HEK293 (cell line): ENCODE results near the gene PSMG1.

Experiments used
- CTCF ChIA-PET: fragments of 350-600 bp; formaldehyde crosslinking; extraction: SDS; loops from one replicate; lab custom pipeline; 2021; ENCODE audit warnings: antibody characterized with exemption; lab: Yijun Ruan, JAX
- POLR2A ChIA-PET: fragments of 300-600 bp; formaldehyde crosslinking; extraction: SDS; loops from one replicate; lab custom pipeline; 2020; ENCODE audit warnings: antibody characterized with exemption, inconsistent platforms; lab: Yijun Ruan, JAX
- H3K27ac ChIP-seq: fragments of 200-500 bp; sonication (Bioruptor generic); 2 replicates; pipeline ENCODE4 v1.5.1; 2014; ENCODE audit warnings: low read depth, low read length, control low read depth, inconsistent platforms; ENCODE audit errors: extremely low read depth
- H3K36me3 ChIP-seq, 2 experiments: fragments of 200-500 bp in 1 of 2; sonication (Bioruptor generic) in 1 of 2; 1 replicate in 1 of 2; 2 replicates in 1 of 2; pipeline ENCODE4 v1.5.1; 2014 to 2017; ENCODE audit warnings: inconsistent platforms in 2 of 2, low read length in 2 of 2; ENCODE audit not compliant: control insufficient read depth in 2 of 2, insufficient read depth in 1 of 2
- H3K4me1 ChIP-seq: fragments of 200-500 bp; sonication (Bioruptor generic); 2 replicates; pipeline ENCODE4 v1.5.1; 2014; ENCODE audit warnings: mild to moderate bottlenecking, low read length, inconsistent platforms; ENCODE audit not compliant: control insufficient read depth, insufficient read depth
- H3K4me3 ChIP-seq: 2 replicates; pipeline ENCODE4 v1.5.1; 2011; ENCODE audit warnings: low read depth, mild to moderate bottlenecking, control low read depth, low read length, moderate library complexity
- H3K9me3 ChIP-seq: fragments of 200-500 bp; sonication (Bioruptor generic); 2 replicates; pipeline ENCODE4 v1.5.1; 2014; ENCODE audit warnings: low read depth, low read length, inconsistent platforms; ENCODE audit not compliant: control insufficient read depth, insufficient read depth
- GFI1B ChIP-seq: fragments of 450-650 bp; formaldehyde crosslinking; IDR thresholded peaks from 2 replicates; pipeline ENCODE4 v1.5.1; 2016; ENCODE audit warnings: missing biosample characterization, missing genetic modification characterization
- GLIS2 ChIP-seq: fragments of 450-650 bp; formaldehyde crosslinking; IDR thresholded peaks from 2 replicates; pipeline ENCODE4 v1.5.1; 2016; ENCODE audit warnings: missing biosample characterization, missing genetic modification characterization
- SALL2 ChIP-seq: fragments of 450-650 bp; formaldehyde crosslinking; IDR thresholded peaks from 2 replicates; pipeline ENCODE4 v1.5.0; 2017; ENCODE audit warnings: missing biosample characterization, mild to moderate bottlenecking, missing genetic modification characterization, borderline replicate concordance
- SP2 ChIP-seq: fragments of 450-650 bp; formaldehyde crosslinking; IDR thresholded peaks from 2 replicates; pipeline ENCODE4 v1.5.1; 2016; ENCODE audit warnings: missing biosample characterization, missing genetic modification characterization
- ZBTB21 ChIP-seq: fragments of 450-650 bp; formaldehyde crosslinking; IDR thresholded peaks from 2 replicates; pipeline ENCODE4 v1.5.1; 2017; ENCODE audit warnings: missing biosample characterization, missing genetic modification characterization
- ZBTB48 ChIP-seq: fragments of 450-650 bp; formaldehyde crosslinking; IDR thresholded peaks from 2 replicates; pipeline ENCODE4 v1.5.1; 2016; ENCODE audit warnings: missing biosample characterization, missing genetic modification characterization
- ZBTB8A ChIP-seq: fragments of 450-650 bp; formaldehyde crosslinking; IDR thresholded peaks from 2 replicates; pipeline ENCODE4 v1.5.1; 2016; ENCODE audit warnings: missing biosample characterization, missing genetic modification characterization
- ZNF146 ChIP-seq: fragments of 450-650 bp; formaldehyde crosslinking; IDR thresholded peaks from 2 replicates; pipeline ENCODE4 v1.5.1; 2016; ENCODE audit warnings: missing biosample characterization, missing genetic modification characterization
- ZNF157 ChIP-seq: fragments of 450-650 bp; formaldehyde crosslinking; IDR thresholded peaks from 2 replicates; pipeline ENCODE4 v1.5.1; 2016; ENCODE audit warnings: missing biosample characterization, missing genetic modification characterization
- ZNF184 ChIP-seq: fragments of 450-650 bp; IDR thresholded peaks from 2 replicates; pipeline ENCODE4 v1.5.1; 2018; ENCODE audit warnings: missing biosample characterization, mild to moderate bottlenecking, missing genetic modification characterization
- ZNF211 ChIP-seq: fragments of 450-650 bp; formaldehyde crosslinking; IDR thresholded peaks from 2 replicates; pipeline ENCODE4 v1.5.1; 2016; ENCODE audit warnings: low read depth, missing biosample characterization, missing genetic modification characterization
- ZNF302 ChIP-seq: fragments of 450-650 bp; formaldehyde crosslinking; IDR thresholded peaks from 2 replicates; pipeline ENCODE4 v1.5.1; 2016; ENCODE audit warnings: missing biosample characterization, missing genetic modification characterization, low read depth
- ZNF660 ChIP-seq: fragments of 450-650 bp; IDR thresholded peaks from 2 replicates; pipeline ENCODE4 v1.5.1; 2018; ENCODE audit warnings: missing biosample characterization, mild to moderate bottlenecking, missing genetic modification characterization
- ZNF677 ChIP-seq: fragments of 450-650 bp; IDR thresholded peaks from 2 replicates; pipeline ENCODE4 v1.5.0; 2018; ENCODE audit warnings: missing biosample characterization, mild to moderate bottlenecking, missing genetic modification characterization, moderate library complexity
- ZNF747 ChIP-seq: fragments of 450-650 bp; formaldehyde crosslinking; IDR thresholded peaks from 2 replicates; pipeline ENCODE4 v1.5.1; 2016; ENCODE audit warnings: missing biosample characterization, missing genetic modification characterization
- ZNF830 ChIP-seq: fragments of 450-650 bp; IDR thresholded peaks from 2 replicates; pipeline ENCODE4 v1.5.0; 2018; ENCODE audit warnings: missing biosample characterization, missing genetic modification characterization, low read depth, mild to moderate bottlenecking, moderate library complexity
- ZNF837 ChIP-seq: fragments of 450-650 bp; formaldehyde crosslinking; IDR thresholded peaks from 2 replicates; pipeline ENCODE4 v1.5.1; 2016; ENCODE audit warnings: missing biosample characterization, missing genetic modification characterization
- ZSCAN23 ChIP-seq: fragments of 450-650 bp; formaldehyde crosslinking; IDR thresholded peaks from 2 replicates; pipeline ENCODE4 v1.5.1; 2016; ENCODE audit warnings: missing biosample characterization, missing genetic modification characterization
- ZXDB ChIP-seq: fragments of 450-650 bp; formaldehyde crosslinking; IDR thresholded peaks from 2 replicates; pipeline ENCODE4 v1.5.1; 2016; ENCODE audit warnings: missing biosample characterization, missing genetic modification characterization
- TF ChIP-seq, protein P1 (sequence below): fragments of 450-650 bp; formaldehyde crosslinking; IDR thresholded peaks from 2 replicates; pipeline ENCODE4 v1.5.1; 2017; ENCODE audit warnings: missing biosample characterization, missing genetic modification characterization
- TF ChIP-seq, protein P2 (sequence below): fragments of 450-650 bp; formaldehyde crosslinking; IDR thresholded peaks from 2 replicates; pipeline ENCODE4 v1.5.1; 2016; ENCODE audit warnings: missing biosample characterization, missing genetic modification characterization
- TF ChIP-seq, protein P3 (sequence below): fragments of 450-650 bp; formaldehyde crosslinking; IDR thresholded peaks from 2 replicates; pipeline ENCODE4 v1.5.1; 2016; ENCODE audit warnings: missing biosample characterization, missing genetic modification characterization

Gene PSMG1

DNA sequence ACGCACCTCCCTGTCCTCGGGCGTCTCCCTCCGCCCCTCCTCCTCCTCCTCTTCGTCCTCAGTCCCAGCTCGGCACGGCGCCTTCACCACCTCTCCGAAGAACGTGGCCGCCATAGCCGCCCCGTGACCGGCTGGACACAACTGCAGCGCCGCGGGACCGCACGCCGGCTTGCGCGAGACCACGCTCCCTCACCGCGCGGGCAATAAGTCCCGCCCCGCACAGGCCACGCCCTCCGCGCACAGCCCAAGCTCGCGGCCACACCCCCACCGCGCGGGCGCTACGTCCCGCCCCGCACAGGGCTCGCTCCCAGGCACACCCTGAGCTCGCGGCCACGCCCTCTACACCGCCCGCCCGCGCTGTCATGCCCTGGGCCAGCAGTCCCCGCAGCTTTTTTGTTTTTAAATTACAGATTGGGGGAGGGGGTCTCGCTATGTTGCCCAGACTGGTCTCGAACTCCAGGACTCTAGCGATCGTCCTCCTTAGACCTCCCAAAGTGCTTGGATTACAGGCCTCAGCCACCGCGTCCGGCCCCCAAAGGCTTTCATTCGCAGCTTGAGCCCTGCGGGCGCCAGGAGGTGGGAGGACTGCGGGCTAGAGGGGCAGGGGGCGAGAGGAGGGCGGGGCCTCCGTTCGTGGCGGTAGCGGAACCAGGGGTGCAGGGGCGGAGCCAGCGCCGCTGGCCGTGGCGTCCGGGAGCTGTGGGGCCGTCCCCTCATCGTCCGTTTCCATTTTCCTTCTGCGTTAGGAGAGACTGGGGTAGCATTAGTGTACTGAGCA, at the start of gene PSMG1 (continued):
- TF ChIP-seq ZNF146 (tag by site-specific recombination) (0 out of 2 replicates have a peak, but pooled peaks have one; percentile 16), ZNF747 (tag by site-specific recombination) (no peak), ZSCAN23 (tag by site-specific recombination) (peak; percentile 94), ZNF677 (tag by site-specific recombination) (no peak), GFI1B (tag by site-specific recombination) (no peak), GLIS2 (tag by site-specific recombination) (peak; percentile 95), ZXDB (tag by site-specific recombination) (peak; percentile 89), SALL2 (tag by site-specific recombination) (no peak)
- TF ChIP-seq, protein P1, sequence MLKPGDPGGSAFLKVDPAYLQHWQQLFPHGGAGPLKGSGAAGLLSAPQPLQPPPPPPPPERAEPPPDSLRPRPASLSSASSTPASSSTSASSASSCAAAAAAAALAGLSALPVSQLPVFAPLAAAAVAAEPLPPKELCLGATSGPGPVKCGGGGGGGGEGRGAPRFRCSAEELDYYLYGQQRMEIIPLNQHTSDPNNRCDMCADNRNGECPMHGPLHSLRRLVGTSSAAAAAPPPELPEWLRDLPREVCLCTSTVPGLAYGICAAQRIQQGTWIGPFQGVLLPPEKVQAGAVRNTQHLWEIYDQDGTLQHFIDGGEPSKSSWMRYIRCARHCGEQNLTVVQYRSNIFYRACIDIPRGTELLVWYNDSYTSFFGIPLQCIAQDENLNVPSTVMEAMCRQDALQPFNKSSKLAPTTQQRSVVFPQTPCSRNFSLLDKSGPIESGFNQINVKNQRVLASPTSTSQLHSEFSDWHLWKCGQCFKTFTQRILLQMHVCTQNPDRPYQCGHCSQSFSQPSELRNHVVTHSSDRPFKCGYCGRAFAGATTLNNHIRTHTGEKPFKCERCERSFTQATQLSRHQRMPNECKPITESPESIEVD (tag by site-specific recombination): no peak
- TF ChIP-seq, protein P2, sequence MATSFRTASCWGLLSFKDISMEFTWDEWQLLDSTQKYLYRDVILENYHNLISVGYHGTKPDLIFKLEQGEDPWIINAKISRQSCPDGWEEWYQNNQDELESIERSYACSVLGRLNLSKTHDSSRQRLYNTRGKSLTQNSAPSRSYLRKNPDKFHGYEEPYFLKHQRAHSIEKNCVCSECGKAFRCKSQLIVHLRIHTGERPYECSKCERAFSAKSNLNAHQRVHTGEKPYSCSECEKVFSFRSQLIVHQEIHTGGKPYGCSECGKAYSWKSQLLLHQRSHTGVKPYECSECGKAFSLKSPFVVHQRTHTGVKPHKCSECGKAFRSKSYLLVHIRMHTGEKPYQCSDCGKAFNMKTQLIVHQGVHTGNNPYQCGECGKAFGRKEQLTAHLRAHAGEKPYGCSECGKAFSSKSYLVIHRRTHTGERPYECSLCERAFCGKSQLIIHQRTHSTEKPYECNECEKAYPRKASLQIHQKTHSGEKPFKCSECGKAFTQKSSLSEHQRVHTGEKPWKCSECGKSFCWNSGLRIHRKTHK (tag by site-specific recombination): no peak

DNA sequence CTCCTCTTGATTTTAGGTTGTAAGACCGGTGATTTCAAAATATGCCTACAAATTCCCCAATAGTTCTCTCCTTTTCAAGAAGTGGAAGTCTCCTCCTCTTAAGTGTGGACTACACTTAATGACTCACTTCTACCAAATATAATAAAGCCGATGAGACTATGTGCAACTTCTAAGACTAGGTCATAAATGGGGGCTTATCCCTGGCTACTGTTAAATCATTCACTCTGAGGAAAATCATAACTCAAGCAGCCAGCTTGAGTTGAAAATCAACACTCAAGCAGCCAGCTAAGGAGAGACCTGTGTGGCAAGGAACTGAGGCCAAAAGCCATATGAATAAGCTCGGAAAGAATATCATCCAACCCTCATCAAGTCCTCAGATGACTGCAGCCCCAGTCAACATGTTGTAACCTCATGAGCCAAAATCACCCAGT, 49.6 kb upstream of the PSMG1 start:
- ChIA-PET CTCF (interaction anchor here (0.9 kb wide), 1 partner anchor 27 kb away, joined by 3 read pairs; no protein-coding TSS in a partner anchor), POLR2A (interaction anchor here (1.5 kb wide), 1 partner anchor 49 kb away, joined by 3 read pairs; the partner anchor contains the start of gene PSMG1)
- Histone ChIP-seq H3K9me3 (no peaks in the 10 kb centered on the region), H3K4me3 (no peak overlapping the region), H3K4me1 (no peaks in the 10 kb centered on the region), H3K36me3 (peaks cover 37 to 73% of the 10 kb centered on the region in 2 experiments), H3K27ac (no peak overlapping the region)
- TF ChIP-seq SP2: no peak
- no peak for TF ChIP-seq ZNF184 (tag by site-specific recombination)
- no peak for TF ChIP-seq ZNF837 (tag by site-specific recombination)
- no peak for TF ChIP-seq ZBTB21 (tag by site-specific recombination)
- no peak for TF ChIP-seq ZNF677 (tag by site-specific recombination)
- no peak for TF ChIP-seq ZBTB8A (tag by site-specific recombination)
- TF ChIP-seq ZNF157 (tag by site-specific recombination): no peak
- TF ChIP-seq, protein P3, sequence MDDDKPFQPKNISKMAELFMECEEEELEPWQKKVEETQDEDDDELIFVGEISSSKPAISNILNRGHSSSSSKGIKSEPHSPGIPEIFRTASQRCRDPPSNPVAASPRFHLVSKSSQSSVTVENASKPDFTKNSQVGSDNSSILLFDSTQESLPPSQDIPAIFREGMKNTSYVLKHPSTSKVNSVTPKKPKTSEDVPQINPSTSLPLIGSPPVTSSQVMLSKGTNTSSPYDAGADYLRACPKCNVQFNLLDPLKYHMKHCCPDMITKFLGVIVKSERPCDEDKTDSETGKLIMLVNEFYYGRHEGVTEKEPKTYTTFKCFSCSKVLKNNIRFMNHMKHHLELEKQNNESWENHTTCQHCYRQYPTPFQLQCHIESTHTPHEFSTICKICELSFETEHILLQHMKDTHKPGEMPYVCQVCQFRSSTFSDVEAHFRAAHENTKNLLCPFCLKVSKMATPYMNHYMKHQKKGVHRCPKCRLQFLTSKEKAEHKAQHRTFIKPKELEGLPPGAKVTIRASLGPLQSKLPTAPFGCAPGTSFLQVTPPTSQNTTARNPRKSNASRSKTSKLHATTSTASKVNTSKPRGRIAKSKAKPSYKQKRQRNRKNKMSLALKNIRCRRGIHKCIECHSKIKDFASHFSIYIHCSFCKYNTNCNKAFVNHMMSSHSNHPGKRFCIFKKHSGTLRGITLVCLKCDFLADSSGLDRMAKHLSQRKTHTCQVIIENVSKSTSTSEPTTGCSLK (tag by site-specific recombination): no peak
- TF ChIP-seq ZNF660 (tag by site-specific recombination): no peak
- no peak for TF ChIP-seq ZNF302 (tag by site-specific recombination)
- no peak for TF ChIP-seq ZNF211 (tag by site-specific recombination)
- TF ChIP-seq ZBTB48 (tag by site-specific recombination): no peak
- TF ChIP-seq ZNF830 (tag by site-specific recombination): no peak
